Stimulated activated CD4-positive, alpha-beta T cell treated with anti-CD3 and anti-CD28 coated beads, Interleukin-4, amount 100 ng/mL, for 1 hour (primary cell): ENCODE measurements around the gene WRAP53.
A peak's percentile ranks its signal among the peaks of the same experiment; 100 is the strongest.

Experiments
- DNase-seq: peaks from one replicate; pipeline ENCODE4 v3.0.0-alpha.2; 2020

WRAP53 gene

DNA sequence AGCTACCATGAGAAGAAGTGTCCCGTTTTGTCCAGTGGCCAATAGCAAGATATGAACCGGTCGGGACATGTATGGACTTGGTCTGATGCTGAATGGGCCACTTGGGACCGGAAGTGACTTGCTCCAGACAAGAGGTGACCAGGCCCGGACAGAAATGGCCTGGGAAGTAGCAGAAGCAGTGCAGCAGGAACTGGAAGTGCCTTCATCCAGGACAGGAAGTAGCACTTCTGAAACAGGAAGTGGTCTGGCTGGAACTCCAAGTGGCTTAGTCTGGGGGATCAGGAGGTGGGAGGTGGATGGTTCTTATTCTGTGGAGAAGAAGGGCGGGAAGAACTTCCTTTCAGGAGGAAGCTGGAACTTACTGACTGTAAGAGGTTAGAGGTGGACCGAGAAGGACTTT lies 22.0 kb downstream of the WRAP53 start:
- DNase-seq = no peak

DNA sequence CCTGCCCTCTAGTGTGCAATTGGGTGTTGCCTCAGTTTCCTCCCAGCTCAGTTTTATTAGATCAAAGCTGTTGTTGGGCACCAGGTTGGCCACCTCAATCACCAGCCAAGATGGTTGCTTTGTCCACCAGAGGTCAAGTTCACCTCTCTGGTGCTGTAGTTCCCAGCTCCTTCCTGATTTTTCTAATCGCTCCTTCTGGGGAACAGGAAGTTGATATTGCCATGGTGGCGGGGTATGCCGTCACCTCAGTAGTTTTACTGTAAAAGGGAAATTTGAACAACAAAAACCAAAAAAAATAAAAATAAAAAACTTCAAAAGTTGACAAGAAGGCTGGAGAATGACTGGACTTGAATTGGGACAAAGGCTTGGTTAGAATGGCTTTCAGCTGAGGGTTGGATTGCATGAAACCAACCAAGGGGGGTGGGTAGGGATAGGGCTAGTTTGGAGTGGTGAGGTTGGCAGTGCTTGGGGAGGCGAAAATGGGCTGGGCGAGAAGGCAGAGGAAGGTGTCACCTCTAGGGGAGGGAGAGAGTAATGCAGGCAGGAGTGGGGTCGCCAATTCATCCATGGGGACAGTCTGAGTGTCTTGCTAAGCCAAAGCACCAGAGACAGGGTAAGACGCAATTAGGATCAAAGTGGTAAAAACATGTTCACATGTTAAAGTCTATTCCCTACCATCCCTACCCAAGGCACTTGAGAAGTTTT lies 22.9 kb downstream of the WRAP53 start:
- no peak for DNase-seq

DNA sequence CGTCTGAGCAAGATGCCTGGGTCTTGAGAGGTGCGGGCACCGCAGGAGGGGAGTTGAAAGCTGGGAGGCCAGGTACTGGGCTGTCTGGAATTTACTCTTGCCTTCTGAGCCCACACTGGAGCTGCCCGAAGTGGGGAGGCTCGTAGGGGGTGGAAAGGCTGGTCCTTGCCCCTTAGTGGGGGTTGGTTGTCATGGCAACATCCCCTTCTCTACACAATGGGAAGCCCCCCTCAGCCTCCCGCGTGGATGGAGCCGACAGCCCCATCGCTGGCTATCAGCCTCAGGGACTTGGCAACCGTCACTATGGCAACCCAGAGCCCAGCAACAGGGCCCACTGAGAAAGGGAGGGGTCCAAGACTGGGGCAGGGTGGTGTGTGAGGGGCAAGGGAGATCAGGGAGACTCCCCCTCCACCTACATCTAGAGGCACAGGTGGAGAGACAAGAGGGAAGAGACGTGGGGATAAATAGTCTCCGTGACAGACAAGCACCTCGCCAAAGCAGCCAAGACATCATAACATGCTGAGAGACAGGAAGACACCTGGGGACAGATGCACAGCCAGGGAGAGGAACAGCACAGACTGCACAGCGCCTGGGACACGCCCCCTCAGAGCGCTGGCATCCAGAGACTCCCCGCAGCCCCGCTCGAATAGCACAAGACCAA lies 24.0 kb downstream of the WRAP53 start:
- no peak for DNase-seq

GRCh38 chr17:7713782-7714181 lies 25.5 kb downstream of the WRAP53 start:
- DNase-seq = no peak

- no peak for DNase-seq
These were observed 26.7 kb downstream of the WRAP53 start for GRCh38 chr17:7714721-7715594.

DNA sequence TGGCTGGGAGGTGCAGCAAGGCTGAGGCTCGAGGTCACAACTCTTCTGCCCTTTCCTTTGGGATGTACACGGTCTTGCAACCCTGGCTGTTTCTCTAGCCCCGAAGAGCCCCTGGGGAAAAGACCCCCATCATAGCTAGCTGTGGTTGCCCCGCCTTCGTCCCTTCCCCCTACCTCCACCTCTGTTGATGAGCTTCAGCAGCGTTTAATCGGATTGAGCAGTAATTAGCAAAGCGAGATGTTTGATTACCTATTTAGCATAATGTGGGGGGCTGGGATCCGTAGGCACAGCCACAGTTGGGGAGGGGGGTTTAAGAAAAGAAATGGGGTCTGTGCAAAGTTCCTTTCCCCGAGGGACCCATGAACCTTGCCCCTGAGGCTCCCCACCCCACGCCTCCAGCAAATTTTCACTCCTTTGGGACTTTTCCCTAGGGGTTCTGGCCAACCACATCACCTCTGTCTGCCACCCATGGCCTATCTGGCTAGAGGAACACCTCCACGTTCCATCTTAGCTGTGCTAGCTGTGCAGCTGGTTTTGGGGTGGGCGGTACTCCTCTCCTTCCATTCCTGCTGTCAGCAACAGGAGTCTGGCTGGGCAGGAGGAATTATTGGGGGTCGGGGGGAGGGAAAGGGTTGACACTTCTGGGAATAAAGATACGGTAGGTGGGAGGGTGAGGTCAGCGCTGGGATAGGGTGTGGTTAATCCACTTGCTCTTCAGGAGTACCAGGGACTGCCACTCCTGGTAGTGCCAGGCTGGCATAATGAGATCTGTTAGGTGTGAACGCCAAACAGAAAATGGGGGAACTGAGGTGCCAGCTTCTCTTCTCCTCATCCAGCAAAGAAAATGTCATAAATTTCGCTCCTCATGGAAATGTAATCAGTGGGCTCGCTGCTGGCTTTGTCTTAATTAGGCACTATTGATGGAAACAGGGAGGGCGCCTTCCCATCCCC lies 27.9 kb downstream of the WRAP53 start:
- DNase-seq = no peak

GRCh38 chr17:7716901-7717755 lies 28.9 kb downstream of the WRAP53 start, which contains the start of gene DNAH2:
Gene DNAH2, plus strand, starts transcription at chr17:7717744. Its CDS starts 1,991 bp downstream, at chr17:7719735.
- peak; percentile 44 for DNase-seq

- DNase-seq = no peak
These were observed 29.6 kb downstream of the WRAP53 start for GRCh38 chr17:7717756-7718350.

GRCh38 chr17:7719661-7720060 lies 31.4 kb downstream of the WRAP53 start:
- DNase-seq = no peak

- DNase-seq = no peak
These were observed 31.8 kb downstream of the WRAP53 start for GRCh38 chr17:7720125-7720524.

DNA sequence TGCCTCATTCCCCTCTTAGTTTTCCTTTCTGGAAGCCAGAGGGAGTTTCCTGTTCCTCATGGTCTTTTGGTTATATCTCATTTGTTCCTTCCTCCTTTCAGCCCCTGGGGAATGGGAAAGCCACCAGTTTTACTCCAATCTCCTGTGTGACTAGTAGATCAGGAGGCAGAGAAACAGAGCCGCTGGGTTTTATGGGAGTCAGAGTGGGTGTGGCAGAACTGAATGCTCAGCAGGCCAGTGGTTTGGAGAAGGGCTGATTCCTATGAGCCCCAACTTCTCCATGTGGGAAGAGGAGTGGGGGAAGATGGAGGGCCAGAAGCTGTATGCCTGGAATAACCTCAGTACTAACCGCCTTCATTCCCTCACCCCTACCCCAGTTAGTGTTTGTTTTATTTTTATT lies 33.3 kb downstream of the WRAP53 start:
- DNase-seq = no peak

- DNase-seq = no peak
These were observed 39.6 kb downstream of the WRAP53 start for GRCh38 chr17:7727886-7728285.

- DNase-seq = no peak
These were observed 41.5 kb downstream of the WRAP53 start for GRCh38 chr17:7729816-7730215.

DNA sequence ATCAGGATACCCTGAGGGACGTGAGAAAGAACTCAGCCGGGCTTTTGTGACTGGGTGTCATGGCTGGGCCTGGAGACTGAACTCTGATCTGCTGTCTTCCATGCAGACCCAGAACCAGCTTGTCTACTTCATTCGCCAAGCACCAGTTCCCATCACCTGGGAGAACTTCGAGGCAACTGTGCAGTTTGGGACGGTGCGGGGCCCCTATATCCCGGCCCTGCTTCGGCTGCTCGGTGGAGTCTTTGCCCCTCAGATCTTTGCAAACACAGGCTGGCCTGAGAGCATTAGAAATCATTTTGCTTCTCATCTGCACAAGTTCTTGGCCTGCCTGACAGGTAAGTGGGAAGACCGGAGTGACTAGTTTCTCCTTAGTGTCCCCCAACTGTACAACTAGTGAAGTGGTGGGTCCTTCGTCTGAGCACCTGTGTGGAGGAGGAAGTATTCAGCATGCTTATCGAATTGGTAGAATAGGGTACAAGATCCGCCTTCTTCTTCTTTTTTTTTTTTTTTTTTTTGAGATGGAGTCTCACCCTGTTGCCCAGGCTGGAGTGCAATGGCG lies 44.8 kb downstream of the WRAP53 start:
- DNase-seq = no peak

GRCh38 chr17:7737601-7738000 lies 49.3 kb downstream of the WRAP53 start:
- no peak for DNase-seq

DNA sequence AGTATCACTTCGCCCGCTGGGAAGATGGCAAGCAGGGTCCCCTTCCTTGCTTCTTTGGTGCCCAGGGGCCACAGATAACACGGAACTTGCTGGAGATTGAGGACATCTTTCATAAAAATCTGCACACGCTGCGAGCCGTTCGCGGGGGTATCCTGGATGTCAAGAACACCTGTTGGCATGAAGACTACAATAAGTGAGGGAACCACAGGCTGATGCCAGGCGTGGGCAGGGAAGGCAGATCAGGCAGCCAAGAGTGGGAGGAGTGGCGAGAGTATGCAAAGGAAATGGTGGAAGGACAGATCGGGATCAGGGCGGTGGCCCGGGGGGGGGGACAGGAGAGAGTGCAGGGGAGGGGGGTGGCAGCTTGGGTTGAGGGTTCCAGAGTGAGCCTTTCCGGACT lies 51.5 kb downstream of the WRAP53 start:
- no peak for DNase-seq

GRCh38 chr17:7740481-7741001 lies 52.3 kb downstream of the WRAP53 start:
- no peak for DNase-seq

- no peak for DNase-seq
These were observed 54.5 kb downstream of the WRAP53 start for GRCh38 chr17:7742729-7743128.

- no peak for DNase-seq
These were observed 56.1 kb downstream of the WRAP53 start for GRCh38 chr17:7744416-7744815.

GRCh38 chr17:7745748-7746470 lies 57.6 kb downstream of the WRAP53 start:
- DNase-seq = no peak
